ENCODE results near the gene CSNK1E.

Gene CSNK1E

GRCh38 chr22:38247713-38248112 lies 69.5 kb downstream of the CSNK1E start:
- no peak for DNase-seq

GRCh38 chr22:38246692-38247091 lies 70.5 kb downstream of the CSNK1E start:
- no peak for DNase-seq

DNA sequence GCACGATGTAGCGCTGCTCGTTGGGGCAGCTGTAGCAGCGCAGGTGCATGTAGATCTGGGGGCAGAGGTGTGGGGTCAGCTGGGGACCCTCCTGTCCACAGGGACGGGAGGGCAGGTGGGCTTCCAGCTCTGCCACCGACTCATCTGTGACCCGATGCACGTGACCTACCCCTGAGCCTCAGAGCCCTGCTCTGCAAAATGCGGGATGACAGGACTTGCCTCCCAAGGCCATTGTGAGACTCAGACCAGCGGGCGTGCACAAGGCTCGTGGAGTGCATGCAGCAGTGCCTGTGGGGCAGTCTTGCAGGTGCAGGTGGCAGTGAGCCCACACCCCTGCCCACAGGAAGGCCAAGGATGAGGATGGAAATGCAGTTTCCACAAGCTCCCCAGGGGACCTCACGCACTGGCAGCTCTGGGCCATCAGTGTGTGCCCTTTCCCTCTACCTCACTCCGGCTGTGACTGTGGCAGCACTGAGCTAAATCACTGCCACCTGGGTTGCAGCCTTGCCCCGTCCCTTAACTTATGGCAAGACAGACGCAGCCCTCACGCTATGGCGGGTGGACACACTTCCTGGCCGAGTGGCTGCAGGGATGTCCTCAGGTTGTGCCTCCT lies 71.1 kb downstream of the CSNK1E start:
- DNase-seq = no peak

GRCh38 chr22:38244106-38244505 lies 73.1 kb downstream of the CSNK1E start:
- DNase-seq = no peak

DNA sequence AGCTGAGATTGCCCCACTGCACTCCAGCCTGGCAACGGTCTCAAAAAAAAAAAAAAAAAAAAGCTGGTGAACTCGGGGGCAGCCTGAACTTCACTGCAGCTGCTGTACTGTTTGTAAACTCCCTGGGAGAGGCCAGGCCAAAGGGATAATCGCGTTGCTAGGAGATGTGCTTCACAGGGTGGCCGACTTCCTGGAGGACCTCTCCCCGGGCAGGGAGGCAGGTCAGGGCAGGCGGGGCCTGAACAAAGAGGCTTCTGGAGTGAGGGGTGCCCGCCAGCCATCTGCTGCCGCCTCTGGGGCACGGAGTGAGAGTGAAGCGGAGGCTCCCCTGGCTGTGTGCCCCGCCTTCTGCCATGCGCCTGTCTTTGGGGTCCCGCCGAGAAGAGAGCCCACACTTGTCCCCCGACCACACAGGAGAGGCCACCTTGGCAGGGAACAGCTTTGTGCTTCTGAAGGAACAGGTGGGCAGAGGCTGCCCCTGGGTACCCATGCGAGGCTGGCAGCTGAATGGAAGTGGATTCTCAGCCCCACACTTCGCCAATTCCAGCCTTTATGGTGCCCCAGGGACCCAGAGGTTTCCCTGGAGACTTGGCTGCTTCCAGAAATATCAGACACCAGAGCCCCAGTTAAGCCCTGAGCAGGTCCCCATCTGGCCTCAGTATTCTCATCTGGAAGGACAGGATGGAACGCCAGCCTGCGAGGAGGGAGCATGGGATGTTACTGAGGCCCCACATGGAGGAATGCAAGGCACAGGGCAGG lies 74.0 kb downstream of the CSNK1E start:
- peak; percentile 77 for DNase-seq

- no peak for DNase-seq
Measured at GRCh38 chr22:38240734-38241252, 76.4 kb downstream of the CSNK1E start.

Data from DMS79 treated with DMSO at 0.1 percent for 48 hours (cell line).